ENCODE results near the gene DNM1.

DNM1 gene

GRCh38 chr9:128244837-128245231 is 41.7 kb downstream of the DNM1 start:
- Histone ChIP-seq H3K9me2 (ENCODE audit: low read depth, low read length) (no peaks in the 10 kb centered on the region), H2AFZ (ENCODE audit: low read length) (no peak overlapping the region), H3K79me2 (ENCODE audit: insufficient read depth, low read length) (no peaks in the 10 kb centered on the region), H3F3A (ENCODE audit: insufficient read depth, low read length) (no peaks in the 10 kb centered on the region), H3K9ac (ENCODE audit: low read length) (no peak overlapping the region), H3K27me3 (ENCODE audit: insufficient read depth, low read length) (peaks cover 4% of the 10 kb centered on the region; the same call in 1 of the 2 replicates), H3K9me3 (ENCODE audit: low read length) (no peaks in the 10 kb centered on the region), H3K4me3 (ENCODE audit: low read depth, low read length, poor library complexity, severe bottlenecking) (no peak overlapping the region), H3K4me1 (ENCODE audit: insufficient read depth, low read length, severe bottlenecking) (peaks cover 12% of the 10 kb centered on the region), H3K27ac (ENCODE audit: low read depth, low read length, poor library complexity, severe bottlenecking) (no peak overlapping the region), H4K20me1 (ENCODE audit: insufficient read depth, low read length) (no peaks in the 10 kb centered on the region), H3K36me3 (ENCODE audit: insufficient read depth, low read length) (no peaks in the 10 kb centered on the region), H3K4me2 (ENCODE audit: low read length) (no peak overlapping the region)
- TF ChIP-seq EZH2 (IDR thresholded peaks at IDR 0.05; ENCODE audit: borderline replicate concordance, low read length) = no peak
- TF ChIP-seq, protein P1, sequence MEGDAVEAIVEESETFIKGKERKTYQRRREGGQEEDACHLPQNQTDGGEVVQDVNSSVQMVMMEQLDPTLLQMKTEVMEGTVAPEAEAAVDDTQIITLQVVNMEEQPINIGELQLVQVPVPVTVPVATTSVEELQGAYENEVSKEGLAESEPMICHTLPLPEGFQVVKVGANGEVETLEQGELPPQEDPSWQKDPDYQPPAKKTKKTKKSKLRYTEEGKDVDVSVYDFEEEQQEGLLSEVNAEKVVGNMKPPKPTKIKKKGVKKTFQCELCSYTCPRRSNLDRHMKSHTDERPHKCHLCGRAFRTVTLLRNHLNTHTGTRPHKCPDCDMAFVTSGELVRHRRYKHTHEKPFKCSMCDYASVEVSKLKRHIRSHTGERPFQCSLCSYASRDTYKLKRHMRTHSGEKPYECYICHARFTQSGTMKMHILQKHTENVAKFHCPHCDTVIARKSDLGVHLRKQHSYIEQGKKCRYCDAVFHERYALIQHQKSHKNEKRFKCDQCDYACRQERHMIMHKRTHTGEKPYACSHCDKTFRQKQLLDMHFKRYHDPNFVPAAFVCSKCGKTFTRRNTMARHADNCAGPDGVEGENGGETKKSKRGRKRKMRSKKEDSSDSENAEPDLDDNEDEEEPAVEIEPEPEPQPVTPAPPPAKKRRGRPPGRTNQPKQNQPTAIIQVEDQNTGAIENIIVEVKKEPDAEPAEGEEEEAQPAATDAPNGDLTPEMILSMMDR (IDR thresholded peaks at IDR 0.05; ENCODE audit: low read length) = no peak

DNA sequence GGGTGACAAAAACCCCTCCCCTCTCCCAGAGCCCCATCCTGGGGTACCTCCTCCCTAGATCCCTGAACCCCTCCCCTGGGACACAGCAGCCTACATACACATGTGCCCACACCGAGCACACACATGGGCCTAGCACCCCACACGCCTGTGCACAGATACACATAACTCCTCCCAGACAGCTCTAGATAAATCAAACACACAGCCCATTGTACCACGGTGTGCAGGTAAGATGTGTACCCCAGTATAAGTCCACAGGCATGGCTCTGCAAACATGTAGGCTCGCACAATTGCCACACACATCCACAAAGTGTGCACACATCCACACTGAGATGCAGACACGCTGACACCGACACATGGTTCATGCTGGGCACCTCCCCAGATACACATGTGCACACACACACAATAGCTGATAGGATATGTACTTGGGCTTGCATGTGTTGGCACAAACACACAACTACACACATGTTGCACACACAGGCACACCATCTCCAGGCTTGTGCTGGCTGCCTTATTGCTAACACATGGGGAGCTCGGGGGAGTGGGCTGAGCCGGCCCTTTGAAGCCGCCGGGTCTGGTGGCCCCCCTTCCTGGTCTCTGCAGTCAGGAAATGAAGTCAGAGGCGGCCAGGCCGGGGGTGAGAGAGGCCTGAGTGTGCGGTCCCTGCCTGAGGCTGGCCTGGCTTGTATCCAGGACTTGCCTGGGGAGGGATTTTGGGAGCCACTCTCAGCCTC is 42.4 kb downstream of the DNM1 start:
- Histone ChIP-seq H3K9me3 (ENCODE audit: low read length) (no peaks in the 10 kb centered on the region), H3K4me3 (ENCODE audit: low read depth, low read length, poor library complexity, severe bottlenecking) (no peak overlapping the region), H3F3A (ENCODE audit: insufficient read depth, low read length) (no peaks in the 10 kb centered on the region), H4K20me1 (ENCODE audit: insufficient read depth, low read length) (no peaks in the 10 kb centered on the region), H3K4me2 (ENCODE audit: low read length) (no peak overlapping the region), H3K9me2 (ENCODE audit: low read depth, low read length) (no peaks in the 10 kb centered on the region), H2AFZ (ENCODE audit: low read length) (no peak overlapping the region), H3K4me1 (ENCODE audit: insufficient read depth, low read length, severe bottlenecking) (peaks cover 17% of the 10 kb centered on the region), H3K36me3 (ENCODE audit: insufficient read depth, low read length) (no peaks in the 10 kb centered on the region), H3K27me3 (ENCODE audit: insufficient read depth, low read length) (peaks cover 4% of the 10 kb centered on the region; the same call in 1 of the 2 replicates), H3K9ac (ENCODE audit: low read length) (no peak overlapping the region), H3K79me2 (ENCODE audit: insufficient read depth, low read length) (no peaks in the 10 kb centered on the region), H3K27ac (ENCODE audit: low read depth, low read length, poor library complexity, severe bottlenecking) (no peak overlapping the region)
- no peak for TF ChIP-seq EZH2 (IDR thresholded peaks at IDR 0.05; ENCODE audit: borderline replicate concordance, low read length)
- TF ChIP-seq, protein P1 (IDR thresholded peaks at IDR 0.05; ENCODE audit: low read length) = no peak

GRCh38 chr9:128246471-128246870 is 43.3 kb downstream of the DNM1 start:
- peaks cover 26% of the 10 kb centered on the region for H3K4me1 ChIP-seq (ENCODE audit: insufficient read depth, low read length, severe bottlenecking)
- H3K27me3 ChIP-seq (ENCODE audit: insufficient read depth, low read length) = peaks cover 9% of the 10 kb centered on the region
- no peaks in the 10 kb centered on the region for H3K9me2 ChIP-seq (ENCODE audit: low read depth, low read length)
- no peak for TF ChIP-seq EZH2 (IDR thresholded peaks at IDR 0.05; ENCODE audit: borderline replicate concordance, low read length)
- TF ChIP-seq, protein P1 (IDR thresholded peaks at IDR 0.05; ENCODE audit: low read length) = no peak
- no peak overlapping the region for H3K27ac ChIP-seq (ENCODE audit: low read depth, low read length, poor library complexity, severe bottlenecking)
- no peaks in the 10 kb centered on the region for H3K9me3 ChIP-seq (ENCODE audit: low read length)
- no peak overlapping the region for H3K4me3 ChIP-seq (ENCODE audit: low read depth, low read length, poor library complexity, severe bottlenecking)
- no peak overlapping the region for H3K4me2 ChIP-seq (ENCODE audit: low read length)
- no peaks in the 10 kb centered on the region for H3K79me2 ChIP-seq (ENCODE audit: insufficient read depth, low read length)
- H2AFZ ChIP-seq (ENCODE audit: low read length) = no peak overlapping the region
- H3F3A ChIP-seq (ENCODE audit: insufficient read depth, low read length) = no peaks in the 10 kb centered on the region
- H4K20me1 ChIP-seq (ENCODE audit: insufficient read depth, low read length) = no peaks in the 10 kb centered on the region
- H3K9ac ChIP-seq (ENCODE audit: low read length) = no peak overlapping the region
- H3K36me3 ChIP-seq (ENCODE audit: insufficient read depth, low read length) = no peaks in the 10 kb centered on the region

Measured in OCI-LY1 (cell line).